A549 (cell line): ENCODE data around the gene CMYA5. TPM values are rescaled to one million over a fixed set of nuclear protein-coding genes. Genes with fewer than 3 reads are reported as not detected.

Experiments used
- ATAC-seq, 2 experiments: fragments of 200-7000 bp in 1 of 2; fragments of >200 bp in 1 of 2; cut with Nextera tagmentation in 1 of 2; cut with Tn5 transposase in 1 of 2; 3 replicates each; pipeline versions ENCODE4 v1.8.0 to v1.9.1; 2018 to 2020; ENCODE audit warnings: mild to moderate bottlenecking in 1 of 2, moderate library complexity in 1 of 2
- CTCF ChIA-PET: fragments of 300-600 bp; sonication (Branson Sonifier 250); formaldehyde crosslinking; extraction: SDS; loops from one replicate; lab custom pipeline; 2021; ENCODE audit warnings: antibody characterized with exemption, inconsistent platforms; lab: Yijun Ruan, JAX
- POLR2A ChIA-PET: fragments of 350-600 bp; formaldehyde crosslinking; extraction: SDS; loops from one replicate; lab custom pipeline; 2021; ENCODE audit warnings: antibody characterized with exemption, inconsistent platforms; lab: Yijun Ruan, JAX
- DNase-seq, 2 experiments: peaks; one replicate each; pipeline versions ENCODE4 v3.0.0 to v3.0.0-alpha.2; 2011 to 2016; ENCODE audit warnings: low read depth in 1 of 2, low spot score in 1 of 2
- FAIRE-seq: peaks from 2 replicates; lab custom pipeline; 2011; peaks lifted over from hg19 to GRCh38; lab: Jason Lieb, UNC
- H3K27ac ChIP-seq, 2 experiments: fragments of >200 bp; sonication (Bioruptor Twin); formaldehyde crosslinking; 3 replicates each; pipeline ENCODE4 v1.5.1; 2016 to 2017
- H3K4me1 ChIP-seq: fragments of >200 bp; sonication (Bioruptor Twin); formaldehyde crosslinking; 3 replicates; pipeline ENCODE4 v1.6.1; 2016
- H3K4me2 ChIP-seq: fragments of >200 bp; sonication (Bioruptor Twin); formaldehyde crosslinking; 3 replicates; pipeline ENCODE4 v1.6.1; 2016
- H3K4me3 ChIP-seq: fragments of >200 bp; sonication (Bioruptor Twin); formaldehyde crosslinking; 3 replicates; pipeline ENCODE4 v1.5.1; 2016
- H3K9me3 ChIP-seq: fragments of >200 bp; sonication (Bioruptor Twin); formaldehyde crosslinking; 3 replicates; pipeline ENCODE4 v1.6.1; 2016
- ATOH8 ChIP-seq: fragments of 250-450 bp; sonication (Bioruptor Pico); IDR thresholded peaks from 2 replicates; pipeline ENCODE4 v1.5.0; 2020; ENCODE audit warnings: low read depth, mild to moderate bottlenecking, moderate library complexity
- BCL3 ChIP-seq: fragments of >200 bp; sonication (Bioruptor Twin); formaldehyde crosslinking; IDR thresholded peaks from 3 replicates; pipeline ENCODE4 v1.6.1; 2016
- BHLHE40 ChIP-seq: IDR thresholded peaks from 2 replicates; pipeline ENCODE4 v1.6.1; 2012; ENCODE audit warnings: low read depth, low read length, inconsistent platforms
- CBX2 ChIP-seq: fragments of 200-600 bp; sonication (generic); IDR thresholded peaks from 2 replicates; pipeline ENCODE4 v1.6.1; 2016; ENCODE audit warnings: low read depth, mild to moderate bottlenecking, borderline replicate concordance
- CBX8 ChIP-seq: fragments of 200-600 bp; sonication (generic); IDR thresholded peaks from 2 replicates; pipeline ENCODE4 v1.6.1; 2016
- CHD2 ChIP-seq: fragments of 150-350 bp; IDR thresholded peaks from 2 replicates; pipeline ENCODE4 v1.6.1; 2014; ENCODE audit warnings: low read length; ENCODE audit not compliant: partially characterized antibody
- CTCF ChIP-seq: fragments of >200 bp; sonication (Bioruptor Twin); formaldehyde crosslinking; IDR thresholded peaks from 3 replicates; pipeline ENCODE4 v1.5.1; 2016
- EHF ChIP-seq: fragments of 250-450 bp; sonication (Bioruptor Pico); IDR thresholded peaks from 2 replicates; pipeline ENCODE4 v1.5.0; 2020; ENCODE audit warnings: mild to moderate bottlenecking
- EHMT2 ChIP-seq: fragments of 200-600 bp; sonication (generic); IDR thresholded peaks from 2 replicates; pipeline ENCODE4 v1.6.1; 2016; ENCODE audit warnings: antibody characterized with exemption, low read depth, mild to moderate bottlenecking, moderate library complexity
- ELK1 ChIP-seq: fragments of 150-350 bp; IDR thresholded peaks from 2 replicates; pipeline ENCODE4 v1.6.1; 2014; ENCODE audit warnings: low read depth, mild to moderate bottlenecking, low read length
- ESRRA ChIP-seq: fragments of 150-350 bp; IDR thresholded peaks from 2 replicates; pipeline ENCODE4 v1.6.1; 2014; ENCODE audit warnings: mild to moderate bottlenecking, low read length, borderline replicate concordance
- FOSB ChIP-seq: fragments of 250-450 bp; sonication (Bioruptor Pico); IDR thresholded peaks from 2 replicates; pipeline ENCODE4 v1.5.0; 2020; ENCODE audit warnings: mild to moderate bottlenecking, moderate library complexity
- FOSL2 ChIP-seq, 2 experiments: fragments of 450-650 bp in 1 of 2; fragments of >200 bp in 1 of 2; sonication (Bioruptor Twin) in 1 of 2; formaldehyde crosslinking; IDR thresholded peaks; 2 replicates each; pipeline versions ENCODE4 v1.5.0 to v1.6.1; 2016 to 2020; ENCODE audit warnings: mild to moderate bottlenecking in 1 of 2, moderate library complexity in 1 of 2
- GATA3 ChIP-seq: IDR thresholded peaks from 2 replicates; pipeline ENCODE4 v1.6.1; 2012; ENCODE audit warnings: borderline replicate concordance
- HEYL ChIP-seq: fragments of 250-450 bp; sonication (Bioruptor Pico); IDR thresholded peaks from 2 replicates; pipeline ENCODE4 v1.8.0; 2021; ENCODE audit warnings: mild to moderate bottlenecking, moderate library complexity
- HOXA7 ChIP-seq: fragments of 250-450 bp; sonication (Bioruptor Pico); IDR thresholded peaks from 2 replicates; pipeline ENCODE4 v1.5.0; 2020; ENCODE audit warnings: mild to moderate bottlenecking, moderate library complexity
- HOXB13 ChIP-seq: fragments of 250-450 bp; sonication (Bioruptor Pico); IDR thresholded peaks from 2 replicates; pipeline ENCODE4 v1.5.0; 2020; ENCODE audit warnings: low read depth, mild to moderate bottlenecking, moderate library complexity
- HOXB5 ChIP-seq: fragments of 250-450 bp; sonication (Bioruptor Pico); IDR thresholded peaks from 2 replicates; pipeline ENCODE4 v1.5.0; 2020; ENCODE audit warnings: mild to moderate bottlenecking, moderate library complexity
- JUNB ChIP-seq: fragments of >200 bp; sonication (Bioruptor Twin); formaldehyde crosslinking; IDR thresholded peaks from 2 replicates; pipeline ENCODE4 v1.6.1; 2016
- KDM1A ChIP-seq: fragments of 200-600 bp; sonication (generic); IDR thresholded peaks from 2 replicates; pipeline ENCODE4 v1.6.1; 2016; ENCODE audit warnings: low read depth, mild to moderate bottlenecking
- MAFK ChIP-seq: fragments of 450-650 bp; IDR thresholded peaks from 2 replicates; pipeline ENCODE4 v1.6.1; 2014; ENCODE audit not compliant: partially characterized antibody
- MYC ChIP-seq: IDR thresholded peaks from 2 replicates; pipeline ENCODE4 v1.6.1; 2012; ENCODE audit warnings: mild to moderate bottlenecking, inconsistent platforms, low read length, improper control_type of control experiment, borderline replicate concordance
- NFE2L2 ChIP-seq: fragments of 150-350 bp; conservative IDR thresholded peaks from 2 replicates; pipeline ENCODE4 v1.6.1; 2014; ENCODE audit warnings: low read length
- RCOR1 ChIP-seq: fragments of 150-350 bp; IDR thresholded peaks from 2 replicates; pipeline ENCODE4 v1.6.1; 2014; ENCODE audit warnings: antibody characterized with exemption, low read length, low read depth
- REST ChIP-seq: fragments of 200-600 bp; sonication (generic); IDR thresholded peaks from 2 replicates; pipeline ENCODE4 v1.6.1; 2016; ENCODE audit warnings: antibody characterized with exemption, mild to moderate bottlenecking, moderate library complexity
- RNF2 ChIP-seq: fragments of 200-600 bp; sonication (generic); IDR thresholded peaks from 2 replicates; pipeline ENCODE4 v1.6.1; 2016; ENCODE audit warnings: low read depth, mild to moderate bottlenecking, antibody characterized with exemption, moderate library complexity, borderline replicate concordance
- TP53 ChIP-seq: fragments of 250-450 bp; sonication (Bioruptor Pico); IDR thresholded peaks from 2 replicates; pipeline ENCODE4 v1.5.0; 2021; ENCODE audit warnings: mild to moderate bottlenecking, moderate library complexity
- ZC3H11A ChIP-seq: fragments of 450-650 bp; IDR thresholded peaks from 2 replicates; pipeline ENCODE4 v1.6.1; 2014; ENCODE audit warnings: antibody characterized with exemption, mild to moderate bottlenecking
- ZFP36 ChIP-seq: fragments of 450-650 bp; IDR thresholded peaks from 2 replicates; pipeline ENCODE4 v1.6.1; 2014; ENCODE audit warnings: borderline replicate concordance; ENCODE audit not compliant: partially characterized antibody
- WGBS: methylation state at CpG from one replicate; pipeline ENCODE4 v1.1.6; 2017; ENCODE audit errors: missing lambda C conversion rate; 5-methylcytosine and 5-hydroxymethylcytosine counted together
- polyA plus RNA-seq, 4 experiments: library from polyadenylated mRNA; depleted of rRNA in 3 of 4; stranded (reverse); fragments of >200 nt; fragmentation: RNase III in 1 of 4; extraction: RNeasy Plus Mini Kit Qiagen cat#74134 plus additional on column Dnase treatment in 1 of 4; gene quantifications; 2 replicates in 3 of 4; 3 replicates in 1 of 4; pipeline ENCODE4 v1.2.3, GENCODE V29; 2011 to 2017

CMYA5 gene
- polyA plus RNA-seq, 2 of the 4 experiments (the other 2 are of a cell fraction), result 0.10 to 0.61 TPM

- Histone ChIP-seq H3K9me3 (no peaks in the 10 kb centered on the region), H3K4me2 (no peak overlapping the region), H3K4me1 (no peaks in the 10 kb centered on the region)
- 95% methylated on average over 1 of the region's 1 CpG for WGBS
- FAIRE-seq, result no peak
- POLR2A ChIA-PET, result no interaction called here
- ATAC-seq, result no peak
- DNase-seq, result no peak
- TF ChIP-seq HOXB5 (CRISPR knock-in tag) (no peak), RCOR1 (no peak), NFE2L2 (no peak), HOXA7 (CRISPR knock-in tag) (no peak), CTCF (no peak), ZC3H11A (no peak), RNF2 (no peak), ESRRA (no peak), FOSB (CRISPR knock-in tag) (no peak), BHLHE40 (no peak), HOXB13 (CRISPR knock-in tag) (no peak)
- TF ChIP-seq, all 56 proteins: peak for 0
- Histone ChIP-seq H3K27ac (no peak overlapping the region), H3K4me3 (no peak overlapping the region)
- CTCF ChIA-PET, result interaction anchor here (0.9 to 2.6 kb wide), 6 partner anchors 9 to 380 kb away, joined by 3 to 13 read pairs (median 6); partner anchors contain the start of gene CMYA5
Observed at GRCh38 chr5:79703381-79703645, 13.7 kb downstream of the CMYA5 start.

- H3K4me2 ChIP-seq, result no peak overlapping the region
- ChIA-PET POLR2A (no interaction called here), CTCF (interaction anchor here (1.1 to 2.6 kb wide), 2 partner anchors 10 to 379 kb away, joined by 4 to 13 read pairs; no protein-coding TSS in a partner anchor)
- H3K4me3 ChIP-seq, result no peak overlapping the region
- H3K9me3 ChIP-seq, result no peaks in the 10 kb centered on the region
- no peak for FAIRE-seq
- H3K27ac ChIP-seq, result no peak overlapping the region
- no peaks in the 10 kb centered on the region for H3K4me1 ChIP-seq
- no peak for DNase-seq
- TF ChIP-seq EHMT2, result no peak
- no peak for TF ChIP-seq ELK1
- TF ChIP-seq HEYL (CRISPR knock-in tag), result no peak
- TF ChIP-seq CBX2, result no peak
- TF ChIP-seq MYC, result no peak
- ATAC-seq, result no peak
Observed at GRCh38 chr5:79704553-79704952, 14.9 kb downstream of the CMYA5 start.

GRCh38 chr5:79705632-79706031, 16.0 kb downstream of the CMYA5 start:
- no peak overlapping the region for H3K27ac ChIP-seq
- 34% methylated on average over 3 of the region's 3 CpGs for WGBS
- no peaks in the 10 kb centered on the region for H3K4me1 ChIP-seq
- ChIA-PET CTCF (no interaction called here), POLR2A (no interaction called here)
- no peaks in the 10 kb centered on the region for H3K9me3 ChIP-seq
- no peak overlapping the region for H3K4me2 ChIP-seq
- ATAC-seq (no peak), DNase-seq (no peak), FAIRE-seq (no peak)
- H3K4me3 ChIP-seq, result no peak overlapping the region
- TF ChIP-seq TP53 (CRISPR knock-in tag) (no peak), JUNB (no peak), EHF (no peak), REST (no peak), CHD2 (no peak), BCL3 (no peak), CBX8 (no peak), ATOH8 (CRISPR knock-in tag) (no peak), MAFK (no peak), FOSL2 (IDR thresholded peaks at IDR 0.05) (no peak), FOSL2 (CRISPR knock-in tag; IDR thresholded peaks at IDR 0.05) (no peak), GATA3 (no peak), ZFP36 (no peak), ESRRA (no peak), KDM1A (no peak)
